Right ventricle myocardium inferior (tissue), 1 donor: ENCODE results near the gene ADGRB2. TPM values are rescaled to one million over a fixed set of nuclear protein-coding genes. Genes with fewer than 3 reads are reported as not detected.
A peak's percentile ranks its signal among the peaks of the same experiment; 100 is the strongest.

Source experiments
- ATAC-seq: fragments of 200-7000 bp; cut with Tn5 transposase; one replicate; pipeline ENCODE4 v1.9.1; 2020; ENCODE audit warnings: mild to moderate bottlenecking, moderate library complexity
- DNase-seq: peaks from one replicate; pipeline ENCODE4 v3.0.0; 2021; ENCODE audit errors: missing footprints
- intact Hi-C: fragments of 100-400 bp; cut with DNase I; formaldehyde crosslinking; loops from one replicate; pipeline ENCODE4 v1.11.0; 2022
- total RNA-seq: library from RNA; stranded (reverse); fragmentation: NEBNext Ultra II Directional; extraction: Animal tissue kit (Norgen Biotek cat#: 25700); gene quantifications from one replicate; pipeline ENCODE4 v1.2.1, GENCODE V29; 2021
- donor health status: DM: no; HTN: yes; CAD: no; lungs with severe emphysema.

Gene ADGRB2
- total RNA-seq, 1 donor from 2014 or later: 16.1 TPM

GRCh38 chr1:31757204-31757679 lies 6.9 kb downstream of the ADGRB2 start:
- ATAC-seq (no peak), DNase-seq (peak; percentile 25)
- intact Hi-C loops: no loop called here

GRCh38 chr1:31756578-31756977 lies 7.6 kb downstream of the ADGRB2 start:
- intact Hi-C loops: no loop called here
- DNase-seq (peak; percentile 40), ATAC-seq (no peak)

- ATAC-seq (no peak), DNase-seq (peak; percentile 52)
- intact Hi-C loops: no loop called here
Measured at GRCh38 chr1:31755850-31756492, 8.2 kb downstream of the ADGRB2 start.

GRCh38 chr1:31755197-31755611 lies 8.9 kb downstream of the ADGRB2 start:
- intact Hi-C loops: no loop called here
- DNase-seq (peak; percentile 78), ATAC-seq (peak; percentile 12)

- no peak for DNase-seq
- ATAC-seq: no peak
- intact Hi-C loops: no loop called here
Measured at GRCh38 chr1:31754397-31754796, 9.7 kb downstream of the ADGRB2 start.

- peak; percentile 73 for ATAC-seq
- DNase-seq: peak; percentile 70
- intact Hi-C loops: loop anchor here (2.0 kb wide), 1 partner anchor 39 kb away; no protein-coding TSS in a partner anchor
Measured at GRCh38 chr1:31753707-31754349, 10.3 kb downstream of the ADGRB2 start.

GRCh38 chr1:31752952-31753475 lies 11.1 kb downstream of the ADGRB2 start:
- intact Hi-C loops: loop anchor here (2.0 kb wide), 1 partner anchor 38 kb away; no protein-coding TSS in a partner anchor
- DNase-seq (no peak), ATAC-seq (no peak)

- ATAC-seq: no peak
Measured at GRCh38 chr1:31752258-31752657, 11.9 kb downstream of the ADGRB2 start.

GRCh38 chr1:31751822-31752241 lies 12.3 kb downstream of the ADGRB2 start:
- DNase-seq (no peak), ATAC-seq (peak; percentile 64)
- intact Hi-C loops: loop anchor here (2.0 kb wide), 1 partner anchor 37 kb away; no protein-coding TSS in a partner anchor

More at GRCh38 chr1:31752258-31752657, 11.9 kb downstream of the ADGRB2 start:
- no peak for DNase-seq
- intact Hi-C loops: loop anchor here (2.0 kb wide), 1 partner anchor 37 kb away; no protein-coding TSS in a partner anchor

- DNase-seq (no peak), ATAC-seq (no peak)
- intact Hi-C loops: no loop called here
Measured at GRCh38 chr1:31750858-31751510, 13.2 kb downstream of the ADGRB2 start.

- ATAC-seq: no peak
- DNase-seq: no peak
- intact Hi-C loops: no loop called here
Measured at GRCh38 chr1:31749785-31750735, 14.1 kb downstream of the ADGRB2 start.

GRCh38 chr1:31748365-31748764 lies 15.8 kb downstream of the ADGRB2 start:
- intact Hi-C loops: no loop called here
- DNase-seq (no peak), ATAC-seq (peak; percentile 11)

- intact Hi-C loops: no loop called here
- ATAC-seq: no peak
- no peak for DNase-seq
Measured at GRCh38 chr1:31747304-31747703, 16.8 kb downstream of the ADGRB2 start.

- intact Hi-C loops: no loop called here
- ATAC-seq (peak; percentile 23), DNase-seq (no peak)
Measured at GRCh38 chr1:31746687-31747086, 17.5 kb downstream of the ADGRB2 start.

GRCh38 chr1:31745946-31746670 lies 18.0 kb downstream of the ADGRB2 start:
- intact Hi-C loops: loop anchor here (2.0 kb wide), 1 partner anchor 83 kb away; no protein-coding TSS in a partner anchor
- no peak for DNase-seq
- no peak for ATAC-seq

GRCh38 chr1:31745096-31745945 lies 18.8 kb downstream of the ADGRB2 start:
- DNase-seq (no peak), ATAC-seq (peak; percentile 54)
- intact Hi-C loops: loop anchor here (2.0 kb wide), 1 partner anchor 83 kb away; no protein-coding TSS in a partner anchor
